Measurements from ENCODE around the gene ZNF335. TPM values are rescaled to one million over a fixed set of nuclear protein-coding genes. Genes with fewer than 3 reads are reported as not detected.

ZNF335 gene
- total and polyA plus RNA-seq, 2 donors (not counting 1 experiment from before 2014, with no cell fraction given) = 4.8 to 10.2 TPM

GRCh38 chr20:45938727-45939438 lies 33.1 kb downstream of the ZNF335 start:
- Histone ChIP-seq H2AFZ (ENCODE audit: low read length) (no peak overlapping the region), H3K9ac (ENCODE audit: insufficient read depth, low read length) (no peak overlapping the region), H3K4me1 (ENCODE audit: control insufficient read depth, extremely low read depth, insufficient read depth, low read length) (peaks cover 2% of the 10 kb centered on the region), H3K36me3 (ENCODE audit: control insufficient read depth, insufficient read depth, low read length) (peaks cover 30% of the 10 kb centered on the region), H3K4me3 (replicated peaks in 1 of 4; ENCODE audit: control extremely low read depth in 1 of 4, insufficient read depth in 1 of 4, low read depth in 3 of 4, low read length in 4 of 4) (no peak overlapping the region), H3K4me2 (ENCODE audit: extremely low read depth, insufficient read depth, low read length) (no peak overlapping the region), H4K20me1 (ENCODE audit: control insufficient read depth, extremely low read depth, insufficient read depth, low read length) (no peaks in the 10 kb centered on the region), H3K27ac (ENCODE audit: insufficient read depth, low read length) (no peak overlapping the region), H3K9me3 (ENCODE audit: control insufficient read depth, insufficient read depth, low read depth, low read length) (no peaks in the 10 kb centered on the region), H3K79me2 (ENCODE audit: control insufficient read depth, insufficient read depth, low read length) (peaks cover 17% of the 10 kb centered on the region), H3K27me3 (ENCODE audit: control insufficient read depth, insufficient read depth, low read length) (no peaks in the 10 kb centered on the region)
- no peak for DNase-seq (ENCODE audit: low read depth in 2 of 2)
- TF ChIP-seq EZH2 (IDR thresholded peaks at IDR 0.05; ENCODE audit: low read length, missing control alignments) (no peak), CTCF (conservative IDR thresholded peaks at IDR 0.05 in 1 of 2, IDR thresholded peaks at IDR 0.05 in 1 of 2; ENCODE audit: low read depth in 1 of 2, low read length in 2 of 2) (no peak)

GRCh38 chr20:45937765-45938164 lies 34.2 kb downstream of the ZNF335 start:
- DNase-seq (ENCODE audit: low read depth in 2 of 2) = peak in 1 of 2 donors; percentile 51
- H3K4me1 ChIP-seq (ENCODE audit: control insufficient read depth, extremely low read depth, insufficient read depth, low read length) = peaks cover 6% of the 10 kb centered on the region
- H3K4me2 ChIP-seq (ENCODE audit: extremely low read depth, insufficient read depth, low read length) = no peak overlapping the region
- TF ChIP-seq CTCF (conservative IDR thresholded peaks at IDR 0.05 in 1 of 2, IDR thresholded peaks at IDR 0.05 in 1 of 2; ENCODE audit: low read depth in 1 of 2, low read length in 2 of 2) (no peak), EZH2 (IDR thresholded peaks at IDR 0.05; ENCODE audit: low read length, missing control alignments) (no peak)
- H3K27me3 ChIP-seq (ENCODE audit: control insufficient read depth, insufficient read depth, low read length) = no peaks in the 10 kb centered on the region
- H3K27ac ChIP-seq (ENCODE audit: insufficient read depth, low read length) = peak overlapping the region; percentile 67
- no peaks in the 10 kb centered on the region for H3K9me3 ChIP-seq (ENCODE audit: control insufficient read depth, insufficient read depth, low read depth, low read length)
- H2AFZ ChIP-seq (ENCODE audit: low read length) = no peak overlapping the region
- peaks cover 27% of the 10 kb centered on the region for H3K79me2 ChIP-seq (ENCODE audit: control insufficient read depth, insufficient read depth, low read length)
- H3K36me3 ChIP-seq (ENCODE audit: control insufficient read depth, insufficient read depth, low read length) = peaks cover 22% of the 10 kb centered on the region
- no peak overlapping the region for H3K9ac ChIP-seq (ENCODE audit: insufficient read depth, low read length)
- no peaks in the 10 kb centered on the region for H4K20me1 ChIP-seq (ENCODE audit: control insufficient read depth, extremely low read depth, insufficient read depth, low read length)
- no peak overlapping the region for H3K4me3 ChIP-seq (replicated peaks in 1 of 4; ENCODE audit: control extremely low read depth in 1 of 4, insufficient read depth in 1 of 4, low read depth in 3 of 4, low read length in 4 of 4)

GRCh38 chr20:45935416-45936046 lies 36.5 kb downstream of the ZNF335 start:
- Histone ChIP-seq H3K79me2 (ENCODE audit: control insufficient read depth, insufficient read depth, low read length) (peaks cover 27% of the 10 kb centered on the region), H3K4me1 (ENCODE audit: control insufficient read depth, extremely low read depth, insufficient read depth, low read length) (peaks cover 6% of the 10 kb centered on the region), H3K9ac (ENCODE audit: insufficient read depth, low read length) (peak overlapping the region; percentile 75), H4K20me1 (ENCODE audit: control insufficient read depth, extremely low read depth, insufficient read depth, low read length) (no peaks in the 10 kb centered on the region), H3K27me3 (ENCODE audit: control insufficient read depth, insufficient read depth, low read length) (no peaks in the 10 kb centered on the region), H3K36me3 (ENCODE audit: control insufficient read depth, insufficient read depth, low read length) (peaks cover 15% of the 10 kb centered on the region), H3K4me2 (ENCODE audit: extremely low read depth, insufficient read depth, low read length) (peak overlapping the region; percentile 96), H2AFZ (ENCODE audit: low read length) (peak overlapping the region; percentile 73), H3K9me3 (ENCODE audit: control insufficient read depth, insufficient read depth, low read depth, low read length) (no peaks in the 10 kb centered on the region), H3K27ac (ENCODE audit: insufficient read depth, low read length) (peak overlapping the region; percentile 82), H3K4me3 (replicated peaks in 1 of 4; ENCODE audit: control extremely low read depth in 1 of 4, insufficient read depth in 1 of 4, low read depth in 3 of 4, low read length in 4 of 4) (peak overlapping the region; percentile 57 to 87 (median 67))
- peak in 1 of 2 donors; percentile 32 for DNase-seq (ENCODE audit: low read depth in 2 of 2)
- TF ChIP-seq CTCF (conservative IDR thresholded peaks at IDR 0.05 in 1 of 2, IDR thresholded peaks at IDR 0.05 in 1 of 2; ENCODE audit: low read depth in 1 of 2, low read length in 2 of 2) (no peak), EZH2 (IDR thresholded peaks at IDR 0.05; ENCODE audit: low read length, missing control alignments) (no peak)

All from fibroblast of lung (primary cell).